ENCODE measurements around the gene SAG.

Gene SAG

GRCh38 chr2:233311241-233311926 is 3.8 kb downstream of the SAG start:
- H3K27me3 ChIP-seq = no peaks in the 10 kb centered on the region
- H3K27ac ChIP-seq = no peak overlapping the region
- H3K36me3 ChIP-seq = no peaks in the 10 kb centered on the region
- H3K4me1 ChIP-seq (ENCODE audit: control insufficient read depth in 1 of 2, insufficient read depth in 1 of 2, low read depth in 1 of 2, low read length in 1 of 2) = peaks cover 6 to 8% of the 10 kb centered on the region in 2 experiments
- H3K4me3 ChIP-seq (ENCODE audit: low read depth in 1 of 2, low read length in 1 of 2) = no peak overlapping the region
- no peaks in the 10 kb centered on the region for H3K9me3 ChIP-seq
- no peak for TF ChIP-seq CTCF (IDR thresholded peaks at IDR 0.05)

- no peaks in the 10 kb centered on the region for H3K36me3 ChIP-seq
- H3K27me3 ChIP-seq = no peaks in the 10 kb centered on the region
- peaks cover 6 to 18% of the 10 kb centered on the region in 2 experiments for H3K4me1 ChIP-seq (ENCODE audit: control insufficient read depth in 1 of 2, insufficient read depth in 1 of 2, low read depth in 1 of 2, low read length in 1 of 2)
- TF ChIP-seq CTCF (IDR thresholded peaks at IDR 0.05) = no peak
- H3K9me3 ChIP-seq = no peaks in the 10 kb centered on the region
- H3K27ac ChIP-seq = no peak overlapping the region
- H3K4me3 ChIP-seq (ENCODE audit: low read depth in 1 of 2, low read length in 1 of 2) = no peak overlapping the region
Measured at GRCh38 chr2:233312874-233313273, 5.3 kb downstream of the SAG start.

- Histone ChIP-seq H3K9me3 (no peaks in the 10 kb centered on the region), H3K27ac (no peak overlapping the region), H3K4me1 (ENCODE audit: control insufficient read depth in 1 of 2, insufficient read depth in 1 of 2, low read depth in 1 of 2, low read length in 1 of 2) (peaks cover 6 to 18% of the 10 kb centered on the region in 2 experiments), H3K27me3 (no peaks in the 10 kb centered on the region), H3K4me3 (ENCODE audit: low read depth in 1 of 2, low read length in 1 of 2) (no peak overlapping the region), H3K36me3 (no peaks in the 10 kb centered on the region)
- TF ChIP-seq CTCF (IDR thresholded peaks at IDR 0.05) = no peak
Measured at GRCh38 chr2:233314180-233314925, 6.7 kb downstream of the SAG start.

GRCh38 chr2:233317196-233317943 is 9.8 kb downstream of the SAG start:
- Histone ChIP-seq H3K27me3 (no peaks in the 10 kb centered on the region), H3K4me1 (ENCODE audit: control insufficient read depth in 1 of 2, insufficient read depth in 1 of 2, low read depth in 1 of 2, low read length in 1 of 2) (peaks cover 0 to 10% of the 10 kb centered on the region in 2 experiments), H3K27ac (peak overlapping the region; percentile 1), H3K9me3 (no peaks in the 10 kb centered on the region), H3K36me3 (no peaks in the 10 kb centered on the region), H3K4me3 (ENCODE audit: low read depth in 1 of 2, low read length in 1 of 2) (no peak overlapping the region)
- no peak for TF ChIP-seq CTCF (IDR thresholded peaks at IDR 0.05)

- peaks cover 0 to 10% of the 10 kb centered on the region in 2 experiments for H3K4me1 ChIP-seq (ENCODE audit: control insufficient read depth in 1 of 2, insufficient read depth in 1 of 2, low read depth in 1 of 2, low read length in 1 of 2)
- H3K4me3 ChIP-seq (ENCODE audit: low read depth in 1 of 2, low read length in 1 of 2) = no peak overlapping the region
- no peak overlapping the region for H3K27ac ChIP-seq
- no peaks in the 10 kb centered on the region for H3K27me3 ChIP-seq
- no peaks in the 10 kb centered on the region for H3K9me3 ChIP-seq
- TF ChIP-seq CTCF (IDR thresholded peaks at IDR 0.05) = no peak
- no peaks in the 10 kb centered on the region for H3K36me3 ChIP-seq
Measured at GRCh38 chr2:233319256-233319655, 11.6 kb downstream of the SAG start.

Data from neutrophil (primary cell).